B cell (primary cell): Measurements from ENCODE around the gene GRIP1. TPM values are rescaled to one million over a fixed set of nuclear protein-coding genes. Genes with fewer than 3 reads are reported as not detected.

Source experiments
- ATAC-seq: fragments of 200-7000 bp; cut with Tn5 transposase; one replicate; pipeline ENCODE4 v1.10.0; 2021; ENCODE audit warnings: low read depth, mild to moderate bottlenecking, moderate number of reproducible peaks, moderate library complexity
- CTCF ChIA-PET: fragments of 350-600 bp; sonication (Branson Sonifier 250); formaldehyde crosslinking; loops from one replicate; lab custom pipeline; 2021; ENCODE audit warnings: antibody characterized with exemption, inconsistent platforms; lab: Charles Lee
- POLR2A ChIA-PET: fragments of 350-600 bp; sonication (Branson Sonifier 250); formaldehyde crosslinking; loops from one replicate; lab custom pipeline; 2021; ENCODE audit warnings: antibody characterized with exemption; lab: Charles Lee
- DNase-seq: peaks from one replicate; pipeline ENCODE4 v3.0.0; 2013
- H2AFZ ChIP-seq: 2 replicates; pipeline ENCODE4 v1.6.1; 2012; ENCODE audit warnings: mild to moderate bottlenecking, low read depth, low read length; ENCODE audit not compliant: insufficient read depth, poor library complexity, severe bottlenecking
- H3K27ac ChIP-seq, 2 donors: 1 replicate in 1 of 2; 2 replicates in 1 of 2; pipeline ENCODE4 v1.5.1; 2012 to 2013; ENCODE audit warnings: low read length in 2 of 2, mild to moderate bottlenecking in 2 of 2, moderate library complexity in 1 of 2
- H3K27me3 ChIP-seq, 4 experiments: fragments of 200-600 bp in 1 of 4; sonication (generic) in 1 of 4; replicated peaks in 1 of 4; 1 replicate in 2 of 4; 2 replicates in 2 of 4; pipeline versions ENCODE4 v1.6.1 to v1.7.0; 2013 to 2016; ENCODE audit warnings: low read length in 3 of 4, mild to moderate bottlenecking in 2 of 4, mixed read lengths in 1 of 4, moderate library complexity in 1 of 4; ENCODE audit not compliant: insufficient read depth in 4 of 4, control insufficient read depth in 3 of 4; ENCODE audit errors: control extremely low read depth in 1 of 4
- H3K36me3 ChIP-seq, 2 experiments: replicated peaks in 1 of 2; 1 replicate in 1 of 2; 2 replicates in 1 of 2; pipeline versions ENCODE4 v1.6.1 to v1.7.1; 2013; ENCODE audit warnings: low read length in 1 of 2; ENCODE audit not compliant: insufficient read depth in 2 of 2, control insufficient read depth in 1 of 2; ENCODE audit errors: control extremely low read depth in 1 of 2, extremely low read depth in 1 of 2
- H3K4me1 ChIP-seq, 2 donors: fragments of 200-600 bp in 1 of 2; sonication (generic) in 1 of 2; 1 replicate in 1 of 2; 2 replicates in 1 of 2; pipeline versions ENCODE4 v1.5.1 to v1.6.1; 2013 to 2017; ENCODE audit warnings: low read length in 2 of 2; ENCODE audit not compliant: control insufficient read depth in 2 of 2, insufficient read depth in 2 of 2
- H3K4me2 ChIP-seq: replicated peaks from 2 replicates; pipeline ENCODE3; 2012; ENCODE audit warnings: mild to moderate bottlenecking, low read depth, low read length; ENCODE audit not compliant: poor library complexity, severe bottlenecking
- H3K4me3 ChIP-seq, 5 experiments: fragments of 200-600 bp in 1 of 5; sonication (generic) in 1 of 5; 1 replicate in 3 of 5; 2 replicates in 2 of 5; pipeline versions ENCODE4 v1.5.1 to v1.7.0; 2011 to 2016; ENCODE audit warnings: low read length in 4 of 5, mild to moderate bottlenecking in 4 of 5, low read depth in 2 of 5, control low read depth in 1 of 5, moderate library complexity in 1 of 5; ENCODE audit not compliant: insufficient read depth in 1 of 5; ENCODE audit errors: control extremely low read depth in 1 of 5, extremely low read depth in 1 of 5
- H3K79me2 ChIP-seq: fragments of 200-600 bp; sonication (generic); one replicate; pipeline ENCODE4 v1.6.0; 2016; ENCODE audit warnings: low read length; ENCODE audit not compliant: control insufficient read depth, insufficient read depth
- H3K9ac ChIP-seq: fragments of 200-600 bp; sonication (generic); 2 replicates; pipeline ENCODE4 v1.6.1; 2017; ENCODE audit warnings: mild to moderate bottlenecking, low read length, moderate library complexity
- H3K9me3 ChIP-seq, 3 donors: one replicate each; pipeline versions ENCODE4 v1.6.1 to v1.7.1; 2013; ENCODE audit warnings: low read length in 2 of 3; ENCODE audit not compliant: control insufficient read depth in 2 of 3, insufficient read depth in 1 of 3; ENCODE audit errors: control extremely low read depth in 1 of 3
- H4K20me1 ChIP-seq: 2 replicates; pipeline ENCODE4 v1.6.0; 2012; ENCODE audit warnings: mild to moderate bottlenecking, low read length; ENCODE audit not compliant: insufficient read depth, control insufficient read depth, poor library complexity, severe bottlenecking
- H3K27ac Mint-ChIP-seq: one replicate; pipeline ENCODE4 v1.8.0; 2021; ENCODE audit warnings: mixed read lengths
- H3K27me3 Mint-ChIP-seq: one replicate; pipeline ENCODE4 v1.8.0; 2021; ENCODE audit warnings: mixed read lengths
- H3K4me1 Mint-ChIP-seq: one replicate; pipeline ENCODE4 v1.8.0; 2021; ENCODE audit warnings: mixed read lengths
- H3K4me3 Mint-ChIP-seq: one replicate; pipeline ENCODE4 v1.8.0; 2021; ENCODE audit warnings: mixed read lengths
- H3K9me3 Mint-ChIP-seq: one replicate; pipeline ENCODE4 v1.8.0; 2022; ENCODE audit warnings: mixed read lengths; ENCODE audit not compliant: insufficient read depth
- CTCF ChIP-seq: fragments of 200-600 bp; IDR thresholded peaks from one replicate; pipeline ENCODE4 v1.8.0; 2022; ENCODE audit warnings: antibody characterized with exemption, mild to moderate bottlenecking
- EZH2 ChIP-seq: IDR thresholded peaks from 2 replicates; pipeline ENCODE4 v1.6.1; 2012; ENCODE audit warnings: borderline replicate concordance, low read depth, mild to moderate bottlenecking, moderate library complexity, low read length; ENCODE audit not compliant: insufficient read depth, poor library complexity, severe bottlenecking
- WGBS: methylation state at CpG from one replicate; pipeline ENCODE4 v1.1.5; 2013; ENCODE audit warnings: missing lambda C conversion rate; ENCODE audit not compliant: insufficient coverage; 5-methylcytosine and 5-hydroxymethylcytosine counted together
- intact Hi-C: fragments of 100-400 bp; cut with micrococcal nuclease; formaldehyde crosslinking; loops from one replicate; pipeline ENCODE4 v1.10.0; 2022
- polyA plus RNA-seq: library from polyadenylated mRNA; depleted of rRNA; stranded (reverse); fragments of >200 nt; gene quantifications from 2 replicates; pipeline ENCODE4 v1.2.3, GENCODE V29; 2012
- total RNA-seq, 2 donors: library from RNA; stranded (reverse); fragments of 120-200 nt in 1 of 2; gene quantifications; 1 replicate in 1 of 2; 2 replicates in 1 of 2; pipeline versions ENCODE4 v1.2.3 to v1.2.4, GENCODE V29; 2013 to 2022

The GRIP1 gene
- total and polyA plus RNA-seq, 2 donors (not counting 1 experiment from before 2014, with no cell fraction given) = 0.22 TPM; not detected in 1

DNA sequence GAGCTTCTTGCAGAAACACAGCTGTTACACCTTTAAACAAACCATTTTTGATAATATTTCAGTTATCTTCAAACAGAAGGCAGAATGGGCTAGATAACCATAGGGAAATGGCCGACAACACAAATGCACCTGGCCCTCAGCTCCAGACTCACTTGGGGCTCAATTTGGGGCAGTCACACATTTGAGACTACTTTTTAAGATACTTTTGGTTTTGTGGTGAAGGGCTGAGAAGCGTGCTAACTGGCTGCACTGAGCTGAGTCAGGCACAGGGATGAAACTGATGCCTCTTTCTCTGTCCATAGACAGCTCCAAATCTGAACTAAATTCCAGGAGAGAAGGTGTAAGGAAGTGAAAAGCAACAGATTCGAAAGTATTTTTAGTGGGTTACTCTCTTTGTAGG, 18.5 kb upstream of the GRIP1 start:
- H3K27ac Mint-ChIP-seq = no peak overlapping the region
- Histone ChIP-seq H2AFZ (no peak overlapping the region), H3K4me3 (no peak overlapping the region), H3K4me1 (peaks cover 1 to 4% of the 10 kb centered on the region in 2 donors), H4K20me1 (no peaks in the 10 kb centered on the region), H3K36me3 (no peaks in the 10 kb centered on the region), H3K79me2 (no peaks in the 10 kb centered on the region), H3K9me3 (peaks cover 0 to 2% (median 0%) of the 10 kb centered on the region in 3 donors), H3K9ac (no peak overlapping the region), H3K4me2 (no peak overlapping the region), H3K27ac (no peak overlapping the region), H3K27me3 (peaks cover 0 to 11% (median 9%) of the 10 kb centered on the region in 4 experiments)
- H3K27me3 Mint-ChIP-seq = peaks cover 24% of the 10 kb centered on the region
- ChIA-PET POLR2A (no interaction called here), CTCF (interaction anchor here (0.6 to 9.9 kb wide), 9 partner anchors 9 to 1807 kb away, joined by 3 to 109 read pairs (median 4); no protein-coding TSS in a partner anchor)
- DNase-seq (no peak), ATAC-seq (no peak)
- peaks cover 5% of the 10 kb centered on the region for H3K9me3 Mint-ChIP-seq
- WGBS = 70% methylated on average over 1 of the region's 3 CpGs
- H3K4me1 Mint-ChIP-seq = peaks cover 4% of the 10 kb centered on the region
- intact Hi-C loops = loop anchor here (10.0 kb wide), 1 partner anchor 553 kb away; no protein-coding TSS in a partner anchor
- no peak for TF ChIP-seq EZH2
- no peak for TF ChIP-seq CTCF
- no peak overlapping the region for H3K4me3 Mint-ChIP-seq
